Measurements from ENCODE around the gene TNKS1BP1.
"Not testable (repeated sequence)": the region's sequence is repeated elsewhere in the genome, so short reads cannot be mapped to it uniquely, and the experiment has no call there.

TNKS1BP1 gene

GRCh38 chr11:57309106-57310059 is 15.4 kb downstream of the TNKS1BP1 start:
- DNase-seq = no peak

- DNase-seq = no peak
Observed at GRCh38 chr11:57308426-57309060, 16.2 kb downstream of the TNKS1BP1 start.

GRCh38 chr11:57307666-57308270 is 17.0 kb downstream of the TNKS1BP1 start:
- DNase-seq = no peak

GRCh38 chr11:57306940-57307565 is 17.7 kb downstream of the TNKS1BP1 start:
- no peak for DNase-seq

- DNase-seq = no peak
Observed at GRCh38 chr11:57306161-57306876, 18.4 kb downstream of the TNKS1BP1 start.

- peak; percentile 6 for DNase-seq
Observed at GRCh38 chr11:57305523-57305922, 19.2 kb downstream of the TNKS1BP1 start.

- DNase-seq = peak; percentile 7
Observed at GRCh38 chr11:57303990-57304579, 20.7 kb downstream of the TNKS1BP1 start.

- peak; percentile 29 for DNase-seq
Observed at GRCh38 chr11:57303280-57303989, 21.3 kb downstream of the TNKS1BP1 start.

GRCh38 chr11:57302489-57302888 is 22.3 kb downstream of the TNKS1BP1 start:
- DNase-seq = peak; percentile 9

- no peak for DNase-seq
Observed at GRCh38 chr11:57301711-57302423, 22.9 kb downstream of the TNKS1BP1 start.

- DNase-seq = no peak
Observed at GRCh38 chr11:57300785-57301184, 24.0 kb downstream of the TNKS1BP1 start.

GRCh38 chr11:57299150-57299737 is 25.5 kb downstream of the TNKS1BP1 start:
- DNase-seq = no peak

GRCh38 chr11:57297221-57297620 is 27.5 kb downstream of the TNKS1BP1 start:
- DNase-seq = no peak

- DNase-seq = not testable (repeated sequence)
Observed at GRCh38 chr11:57296205-57296604, 28.5 kb downstream of the TNKS1BP1 start.

- DNase-seq = no peak
Observed at GRCh38 chr11:57294225-57295131, 30.3 kb downstream of the TNKS1BP1 start.

GRCh38 chr11:57290288-57290687 is 34.5 kb downstream of the TNKS1BP1 start:
- DNase-seq = no peak

GRCh38 chr11:57288771-57289579 is 35.8 kb downstream of the TNKS1BP1 start:
- DNase-seq = no peak

- no peak for DNase-seq
Observed at GRCh38 chr11:57287884-57288283, 36.9 kb downstream of the TNKS1BP1 start.
